ENCODE measurements around the gene NAA40. TPM values are rescaled to one million over a fixed set of nuclear protein-coding genes. Genes with fewer than 3 reads are reported as not detected.

NAA40 gene
- polyA plus RNA-seq, 1 experiment, result 17.4 TPM

- CTCF ChIA-PET, result interaction anchor here (0.6 to 8.2 kb wide), 21 partner anchors 10 to 466 kb away, joined by 3 to 256 read pairs (median 5); partner anchors contain the start of genes MARK2 and RCOR2
- H3K4me3 ChIP-seq (ENCODE audit: low read depth, low read length), result no peak overlapping the region
- no peak for DNase-seq (ENCODE audit: low read depth, low spot score)
- no peaks in the 10 kb centered on the region for H3K27me3 ChIP-seq (ENCODE audit: control insufficient read depth, insufficient read depth, low read length)
- no peaks in the 10 kb centered on the region for H3K9me3 ChIP-seq (ENCODE audit: control insufficient read depth, insufficient read depth, low read length)
- TF ChIP-seq, protein P1, sequence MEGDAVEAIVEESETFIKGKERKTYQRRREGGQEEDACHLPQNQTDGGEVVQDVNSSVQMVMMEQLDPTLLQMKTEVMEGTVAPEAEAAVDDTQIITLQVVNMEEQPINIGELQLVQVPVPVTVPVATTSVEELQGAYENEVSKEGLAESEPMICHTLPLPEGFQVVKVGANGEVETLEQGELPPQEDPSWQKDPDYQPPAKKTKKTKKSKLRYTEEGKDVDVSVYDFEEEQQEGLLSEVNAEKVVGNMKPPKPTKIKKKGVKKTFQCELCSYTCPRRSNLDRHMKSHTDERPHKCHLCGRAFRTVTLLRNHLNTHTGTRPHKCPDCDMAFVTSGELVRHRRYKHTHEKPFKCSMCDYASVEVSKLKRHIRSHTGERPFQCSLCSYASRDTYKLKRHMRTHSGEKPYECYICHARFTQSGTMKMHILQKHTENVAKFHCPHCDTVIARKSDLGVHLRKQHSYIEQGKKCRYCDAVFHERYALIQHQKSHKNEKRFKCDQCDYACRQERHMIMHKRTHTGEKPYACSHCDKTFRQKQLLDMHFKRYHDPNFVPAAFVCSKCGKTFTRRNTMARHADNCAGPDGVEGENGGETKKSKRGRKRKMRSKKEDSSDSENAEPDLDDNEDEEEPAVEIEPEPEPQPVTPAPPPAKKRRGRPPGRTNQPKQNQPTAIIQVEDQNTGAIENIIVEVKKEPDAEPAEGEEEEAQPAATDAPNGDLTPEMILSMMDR (IDR thresholded peaks at IDR 0.05; ENCODE audit: low read depth, low read length), result no peak
- H3K27ac ChIP-seq (ENCODE audit: low read depth, low read length), result no peak overlapping the region
- POLR2A ChIA-PET, result interaction anchor here (0.5 kb wide), 1 partner anchor 107 kb away, joined by 6 read pairs; no protein-coding TSS in a partner anchor
Measured at GRCh38 chr11:63944987-63945386, 6.2 kb downstream of the NAA40 start.

DNA sequence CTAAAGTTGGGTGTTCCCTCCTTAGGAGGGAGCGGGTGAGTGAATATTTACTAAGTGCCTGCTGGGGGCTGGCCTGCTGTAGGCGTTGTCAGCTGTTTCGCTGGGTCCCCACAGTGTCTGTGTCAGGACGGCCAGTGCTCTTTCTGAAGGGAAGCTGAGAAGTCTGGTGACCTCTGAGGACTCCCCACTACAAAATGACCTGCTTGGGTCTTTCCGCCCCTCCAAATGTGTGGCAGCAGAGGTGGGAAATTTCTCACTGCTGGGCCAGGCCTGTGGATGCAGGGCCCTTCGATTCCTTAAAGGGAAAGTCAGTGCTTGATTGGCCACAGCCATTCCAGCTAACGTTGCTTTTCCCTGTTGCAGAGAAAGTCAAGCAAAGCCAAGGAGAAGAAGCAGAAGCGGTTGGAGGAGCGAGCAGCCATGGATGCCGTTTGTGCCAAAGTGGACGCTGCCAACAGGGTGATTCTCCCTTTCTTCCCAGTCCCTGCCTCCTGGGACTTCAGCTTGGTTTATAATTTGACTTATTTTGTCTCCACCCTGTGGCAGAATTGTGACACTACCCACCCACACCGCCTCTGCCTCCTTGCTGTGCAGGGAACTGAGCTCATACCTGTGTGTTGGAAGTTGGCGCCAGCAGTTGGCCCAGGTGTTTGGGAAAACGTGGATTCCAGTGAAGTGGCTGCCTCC is 6.8 kb downstream of the NAA40 start:
- TF ChIP-seq, protein P1 (IDR thresholded peaks at IDR 0.05; ENCODE audit: low read depth, low read length), result peak; percentile 69
- ChIA-PET POLR2A (interaction anchor here (0.5 to 1.0 kb wide), 5 partner anchors 28 to 175 kb away, joined by 3 to 6 read pairs (median 4); partner anchors contain the start of gene RCOR2), CTCF (interaction anchor here (0.5 to 8.2 kb wide), 36 partner anchors 10 to 467 kb away, joined by 3 to 256 read pairs (median 5); partner anchors contain the start of genes MARK2, RCOR2 and ZFTA)
- Histone ChIP-seq H3K9me3 (ENCODE audit: control insufficient read depth, insufficient read depth, low read length) (no peaks in the 10 kb centered on the region), H3K27ac (ENCODE audit: low read depth, low read length) (peak overlapping the region; percentile 21), H3K4me3 (ENCODE audit: low read depth, low read length) (no peak overlapping the region), H3K27me3 (ENCODE audit: control insufficient read depth, insufficient read depth, low read length) (no peaks in the 10 kb centered on the region)
- DNase-seq (ENCODE audit: low read depth, low spot score), result peak; percentile 27

- POLR2A ChIA-PET, result no interaction called here
- Histone ChIP-seq H3K27ac (ENCODE audit: low read depth, low read length) (no peak overlapping the region), H3K9me3 (ENCODE audit: control insufficient read depth, insufficient read depth, low read length) (no peaks in the 10 kb centered on the region), H3K27me3 (ENCODE audit: control insufficient read depth, insufficient read depth, low read length) (no peaks in the 10 kb centered on the region), H3K4me3 (ENCODE audit: low read depth, low read length) (no peak overlapping the region)
- no peak for DNase-seq (ENCODE audit: low read depth, low spot score)
- TF ChIP-seq, protein P1 (IDR thresholded peaks at IDR 0.05; ENCODE audit: low read depth, low read length), result no peak
- CTCF ChIA-PET, result interaction anchor here (0.6 to 3.6 kb wide), 2 partner anchors 115 to 130 kb away, joined by 3 to 18 read pairs; no protein-coding TSS in a partner anchor
Measured at GRCh38 chr11:63951779-63952536, 13.2 kb downstream of the NAA40 start.

GRCh38 chr11:63952570-63952969 is 13.8 kb downstream of the NAA40 start:
- Histone ChIP-seq H3K27ac (ENCODE audit: low read depth, low read length) (no peak overlapping the region), H3K27me3 (ENCODE audit: control insufficient read depth, insufficient read depth, low read length) (no peaks in the 10 kb centered on the region), H3K4me3 (ENCODE audit: low read depth, low read length) (no peak overlapping the region), H3K9me3 (ENCODE audit: control insufficient read depth, insufficient read depth, low read length) (no peaks in the 10 kb centered on the region)
- ChIA-PET CTCF (interaction anchor here (0.6 to 3.6 kb wide), 2 partner anchors 115 to 131 kb away, joined by 3 to 18 read pairs; no protein-coding TSS in a partner anchor), POLR2A (no interaction called here)
- TF ChIP-seq, protein P1 (IDR thresholded peaks at IDR 0.05; ENCODE audit: low read depth, low read length), result no peak
- no peak for DNase-seq (ENCODE audit: low read depth, low spot score)

Measured in AG04450 (cell line).